ENCODE results near the gene RSF1.

DNA sequence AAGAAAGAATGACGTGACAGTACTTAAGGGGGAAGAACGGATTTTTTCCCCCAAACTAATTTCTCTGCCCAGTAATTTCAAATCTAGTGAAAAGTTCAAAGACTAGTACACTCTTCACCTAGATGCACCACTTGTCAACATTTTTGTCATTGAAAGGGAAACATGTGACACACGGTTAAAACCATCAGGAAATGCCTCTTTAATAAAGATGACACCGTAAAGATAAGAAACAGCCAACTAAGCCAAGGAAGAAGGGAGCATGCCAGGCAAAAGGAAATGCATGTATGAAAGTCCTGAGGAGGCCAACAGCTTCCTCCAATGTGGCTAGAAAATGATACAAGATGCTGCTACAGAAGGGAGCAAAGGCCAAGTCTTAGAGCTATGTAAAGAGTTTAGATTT lies 49.4 kb downstream of the RSF1 start:
- TF ChIP-seq, protein P1, sequence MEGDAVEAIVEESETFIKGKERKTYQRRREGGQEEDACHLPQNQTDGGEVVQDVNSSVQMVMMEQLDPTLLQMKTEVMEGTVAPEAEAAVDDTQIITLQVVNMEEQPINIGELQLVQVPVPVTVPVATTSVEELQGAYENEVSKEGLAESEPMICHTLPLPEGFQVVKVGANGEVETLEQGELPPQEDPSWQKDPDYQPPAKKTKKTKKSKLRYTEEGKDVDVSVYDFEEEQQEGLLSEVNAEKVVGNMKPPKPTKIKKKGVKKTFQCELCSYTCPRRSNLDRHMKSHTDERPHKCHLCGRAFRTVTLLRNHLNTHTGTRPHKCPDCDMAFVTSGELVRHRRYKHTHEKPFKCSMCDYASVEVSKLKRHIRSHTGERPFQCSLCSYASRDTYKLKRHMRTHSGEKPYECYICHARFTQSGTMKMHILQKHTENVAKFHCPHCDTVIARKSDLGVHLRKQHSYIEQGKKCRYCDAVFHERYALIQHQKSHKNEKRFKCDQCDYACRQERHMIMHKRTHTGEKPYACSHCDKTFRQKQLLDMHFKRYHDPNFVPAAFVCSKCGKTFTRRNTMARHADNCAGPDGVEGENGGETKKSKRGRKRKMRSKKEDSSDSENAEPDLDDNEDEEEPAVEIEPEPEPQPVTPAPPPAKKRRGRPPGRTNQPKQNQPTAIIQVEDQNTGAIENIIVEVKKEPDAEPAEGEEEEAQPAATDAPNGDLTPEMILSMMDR (conservative IDR thresholded peaks at IDR 0.05): no peak
- TF ChIP-seq ZFX (IDR thresholded peaks at IDR 0.05): no peak

All from C4-2B (cell line).